Fibroblast of skin of scalp (primary cell): ENCODE measurements around the gene AKAP9.
"Not testable (repeated sequence)": the region's sequence is repeated elsewhere in the genome, so short reads cannot be mapped to it uniquely, and the experiment has no call there.

Experiments used
- DNase-seq: peaks from one replicate; pipeline ENCODE4 v3.0.0-alpha.2; 2013

The AKAP9 gene

GRCh38 chr7:92013611-92014010 is 72.9 kb downstream of the AKAP9 start:
- DNase-seq: no peak

DNA sequence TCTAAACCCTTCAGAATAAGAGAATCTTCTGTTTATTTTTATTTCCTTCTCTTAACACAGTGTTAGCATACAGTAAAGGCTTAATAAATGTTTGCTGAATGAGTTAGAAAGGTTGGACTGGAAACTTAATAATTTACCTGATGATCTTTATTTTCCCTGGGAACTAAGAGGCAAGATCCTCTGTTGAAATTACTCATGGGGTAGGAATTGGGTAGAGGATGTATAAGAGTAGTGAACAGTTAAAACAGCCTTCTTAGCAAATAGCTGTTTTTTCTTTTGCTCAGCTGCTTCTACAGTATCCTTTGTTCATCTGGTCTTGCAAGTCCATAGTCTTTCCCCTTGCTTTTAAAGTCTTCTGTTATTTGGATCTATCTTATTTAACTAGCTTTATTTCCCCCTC is 80.0 kb downstream of the AKAP9 start:
- no peak for DNase-seq

DNA sequence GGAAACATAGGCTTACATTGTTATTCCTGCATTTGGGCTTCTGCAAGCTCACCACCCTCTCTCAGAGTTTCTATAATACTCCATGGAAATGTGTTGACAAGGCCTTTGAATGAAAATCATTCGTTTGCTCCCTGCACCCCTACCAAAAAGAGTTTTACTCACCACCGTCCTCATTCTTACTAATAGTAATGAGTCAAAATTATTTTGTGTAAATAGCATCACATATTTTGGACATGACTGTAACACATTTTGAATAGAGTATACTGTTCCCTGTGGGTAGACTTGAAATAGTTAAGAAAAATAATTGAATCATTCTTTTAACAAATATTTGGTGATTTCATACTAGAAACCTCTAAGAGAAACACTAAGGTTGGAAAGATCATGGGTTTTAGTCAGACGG is 84.6 kb downstream of the AKAP9 start:
- DNase-seq: peak; percentile 85

- DNase-seq: not testable (repeated sequence)
Measured at GRCh38 chr7:92026635-92027034, 86.0 kb downstream of the AKAP9 start.

- not testable (repeated sequence) for DNase-seq
Measured at GRCh38 chr7:92027128-92027527, 86.5 kb downstream of the AKAP9 start.

- DNase-seq: no peak
Measured at GRCh38 chr7:92028226-92028625, 87.6 kb downstream of the AKAP9 start.

- DNase-seq: no peak
Measured at GRCh38 chr7:92028686-92029085, 88.0 kb downstream of the AKAP9 start.

DNA sequence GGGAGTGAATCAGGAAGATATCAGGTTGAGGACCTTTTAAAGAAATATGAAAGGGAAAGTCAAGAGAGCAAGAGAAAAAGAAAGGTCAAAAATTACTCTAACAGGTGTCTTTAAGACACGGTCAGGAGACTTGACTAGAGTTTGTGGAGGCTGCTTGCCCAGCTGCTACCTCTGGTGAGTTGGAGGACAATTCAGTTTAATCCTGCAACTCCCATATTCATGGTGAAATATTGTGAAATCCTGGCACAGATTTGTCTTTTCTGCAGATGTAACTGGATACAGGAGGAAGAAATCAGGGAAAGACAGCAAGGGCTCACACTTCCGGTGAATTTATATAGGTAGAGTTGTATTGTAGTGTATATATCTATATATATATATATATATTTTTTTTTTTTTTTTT is 93.5 kb downstream of the AKAP9 start:
- peak; percentile 2 for DNase-seq

- DNase-seq: no peak
Measured at GRCh38 chr7:92035576-92035975, 94.9 kb downstream of the AKAP9 start.

DNA sequence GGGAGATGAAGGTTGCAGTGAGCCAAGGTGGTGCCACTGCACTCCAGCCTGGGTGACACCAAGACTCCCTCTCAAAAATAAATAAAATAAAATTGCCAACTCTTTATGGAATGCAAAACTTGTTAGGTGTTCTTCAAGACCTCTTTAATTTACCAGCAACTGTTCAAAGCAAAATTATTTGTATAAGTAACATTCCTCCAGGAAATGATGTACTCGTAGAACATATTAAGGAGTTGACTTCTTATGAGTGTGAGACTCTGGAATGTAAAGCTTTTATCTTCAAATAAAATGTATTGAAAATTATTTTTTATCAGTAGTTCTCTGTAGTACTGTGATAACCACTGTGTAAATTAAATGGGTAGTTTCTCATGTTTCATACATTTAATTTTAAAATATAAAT is 99.2 kb downstream of the AKAP9 start:
- DNase-seq: no peak

GRCh38 chr7:92042056-92042737 is 101.5 kb downstream of the AKAP9 start:
- DNase-seq: no peak

DNA sequence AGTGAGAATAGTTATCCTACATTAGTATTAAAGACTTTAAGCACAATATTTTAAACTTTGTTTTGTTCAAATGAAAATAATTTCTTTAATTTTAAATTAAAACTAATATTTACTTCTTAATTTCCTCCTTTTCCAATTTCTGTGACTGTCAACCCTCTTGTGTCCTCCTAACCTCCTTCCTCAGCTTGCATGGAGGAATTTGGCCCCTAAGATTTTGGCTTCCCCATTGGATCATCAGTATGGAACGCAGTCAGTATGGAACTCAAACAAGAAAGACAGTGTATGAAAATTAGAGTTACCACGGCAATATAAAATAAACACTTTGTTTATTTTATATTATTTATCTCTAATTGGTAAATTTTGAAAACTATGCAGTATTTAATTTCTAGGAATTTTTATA is 102.4 kb downstream of the AKAP9 start:
- DNase-seq: no peak

GRCh38 chr7:92043637-92044036 is 103.0 kb downstream of the AKAP9 start:
- no peak for DNase-seq

- DNase-seq: no peak
Measured at GRCh38 chr7:92044148-92044547, 103.5 kb downstream of the AKAP9 start.

DNA sequence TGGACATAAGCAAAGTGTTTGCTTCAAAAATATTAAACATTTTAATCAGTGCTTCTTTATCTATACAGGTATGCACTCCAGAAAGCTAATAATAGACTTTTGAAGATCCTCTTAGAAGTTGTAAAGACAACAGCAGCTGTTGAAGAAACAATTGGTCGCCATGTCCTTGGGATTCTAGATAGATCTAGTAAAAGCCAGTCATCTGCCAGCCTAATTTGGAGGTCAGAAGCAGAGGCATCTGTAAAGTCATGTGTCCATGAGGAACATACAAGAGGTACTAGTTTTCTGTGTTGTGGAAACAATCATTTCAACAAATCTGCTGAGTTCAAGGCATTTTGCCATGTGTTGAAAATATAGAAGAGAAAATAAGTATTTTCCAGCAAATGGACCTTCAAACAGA is 104.3 kb downstream of the AKAP9 start:
- no peak for DNase-seq

DNA sequence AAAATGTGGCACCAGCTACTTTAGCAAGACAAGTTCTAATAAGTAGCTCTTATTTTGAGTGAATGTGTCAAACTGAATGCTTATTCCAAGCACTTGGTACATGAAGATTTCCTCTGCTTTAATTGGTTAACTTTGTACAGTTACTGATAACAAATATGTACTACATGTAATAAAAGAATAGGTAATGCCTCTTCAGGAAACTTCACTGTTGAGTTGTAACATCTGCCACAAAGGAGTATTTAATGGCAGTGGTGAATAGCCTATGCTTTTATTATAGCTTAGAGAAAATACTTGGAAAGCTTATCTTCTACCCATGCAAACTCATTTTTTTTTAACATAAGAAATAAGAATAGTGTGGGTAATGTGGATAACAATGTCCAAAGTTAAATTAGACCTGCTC is 111.0 kb downstream of the AKAP9 start:
- DNase-seq: no peak

- no peak for DNase-seq
Measured at GRCh38 chr7:92052159-92052558, 111.5 kb downstream of the AKAP9 start.

GRCh38 chr7:92052684-92053083 is 112.0 kb downstream of the AKAP9 start:
- no peak for DNase-seq

DNA sequence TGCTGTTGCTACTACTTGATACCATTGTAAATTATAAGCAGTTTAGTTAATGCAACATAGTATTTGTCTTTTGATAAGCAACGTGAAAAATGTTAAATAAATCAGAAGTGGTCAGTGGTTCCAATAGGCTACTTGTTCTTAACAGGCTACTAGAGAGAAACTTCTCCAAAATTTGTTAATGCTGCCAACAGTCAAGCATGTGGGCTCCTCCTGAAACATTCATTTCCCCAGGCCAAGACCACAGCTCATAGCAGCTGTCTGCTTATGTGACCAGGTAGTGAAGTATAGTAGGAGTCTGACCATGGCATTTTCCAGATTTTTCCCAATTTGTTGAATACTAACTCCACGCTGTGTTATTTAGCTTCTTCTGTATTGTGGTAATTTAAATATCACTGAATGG is 112.7 kb downstream of the AKAP9 start:
- no peak for DNase-seq

DNA sequence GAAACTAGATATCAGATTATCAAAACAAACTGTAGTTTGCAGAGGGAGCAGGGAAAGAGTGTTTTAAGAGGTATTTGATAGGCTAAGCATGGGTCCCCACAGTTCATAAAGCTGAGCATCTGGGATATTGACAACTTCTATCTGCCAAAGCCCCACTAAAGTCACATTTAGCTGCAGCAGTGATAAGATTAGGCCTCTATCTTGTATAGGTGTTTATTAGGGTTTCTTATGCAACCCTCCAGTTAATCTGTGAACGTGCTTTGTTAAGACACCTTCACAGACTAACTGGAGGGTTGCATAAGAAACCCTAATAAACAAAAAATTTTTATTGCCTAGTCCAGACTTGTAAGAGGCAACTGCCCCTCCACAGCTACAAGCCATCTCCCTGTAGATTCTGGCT is 115.6 kb downstream of the AKAP9 start:
- DNase-seq: no peak

- peak; percentile 3 for DNase-seq
Measured at GRCh38 chr7:92057375-92057774, 116.7 kb downstream of the AKAP9 start.

GRCh38 chr7:92058040-92058439 is 117.4 kb downstream of the AKAP9 start:
- no peak for DNase-seq

GRCh38 chr7:92058899-92059298 is 118.2 kb downstream of the AKAP9 start:
- no peak for DNase-seq

DNA sequence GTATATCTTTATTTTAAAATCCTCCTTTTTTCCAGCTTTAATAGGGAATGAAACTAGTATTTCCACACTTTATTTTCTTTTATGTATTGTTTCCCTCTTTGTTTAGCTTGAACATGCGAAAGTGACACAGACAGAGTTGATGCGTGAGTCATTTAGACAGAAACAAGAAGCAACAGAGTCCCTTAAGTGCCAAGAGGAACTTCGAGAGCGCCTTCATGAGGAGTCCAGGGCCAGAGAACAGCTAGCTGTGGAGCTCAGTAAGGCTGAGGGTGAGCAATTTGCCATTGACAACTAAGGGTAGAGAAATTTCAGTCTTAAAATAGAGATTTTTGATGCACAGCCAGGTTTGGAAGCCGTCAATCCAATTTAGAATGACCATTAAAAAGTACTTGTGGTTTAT is 120.5 kb downstream of the AKAP9 start:
- no peak for DNase-seq

DNA sequence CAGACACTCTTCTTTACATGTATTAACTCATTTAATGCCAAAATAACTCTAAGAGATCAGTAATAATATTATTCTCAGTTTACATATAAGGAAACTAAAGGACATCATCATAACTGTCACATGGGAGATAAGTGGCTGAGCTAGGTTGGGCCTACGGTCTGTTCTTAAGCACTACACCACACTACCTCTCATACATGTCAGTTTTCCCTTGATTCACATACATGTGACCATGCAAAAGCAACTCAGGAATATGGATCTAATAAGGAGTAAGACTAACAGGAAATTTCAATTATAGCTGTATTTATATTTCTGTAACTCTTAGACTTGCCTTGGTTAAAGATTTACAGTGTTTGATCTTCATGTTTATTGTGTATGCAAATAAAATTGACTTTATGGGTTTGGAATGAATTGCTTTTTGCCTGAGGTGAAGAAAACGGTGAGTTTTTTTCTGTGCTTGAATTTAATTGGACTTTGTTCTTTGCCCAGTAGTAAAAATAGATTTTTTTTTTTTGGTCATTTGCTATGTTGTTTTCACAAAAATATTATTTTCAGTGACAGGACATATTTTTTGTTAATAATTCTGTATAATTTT is 123.9 kb downstream of the AKAP9 start:
- no peak for DNase-seq
